ENCODE data around the gene PRCC.
A peak's percentile ranks its signal among the peaks of the same experiment; 100 is the strongest.

DNA sequence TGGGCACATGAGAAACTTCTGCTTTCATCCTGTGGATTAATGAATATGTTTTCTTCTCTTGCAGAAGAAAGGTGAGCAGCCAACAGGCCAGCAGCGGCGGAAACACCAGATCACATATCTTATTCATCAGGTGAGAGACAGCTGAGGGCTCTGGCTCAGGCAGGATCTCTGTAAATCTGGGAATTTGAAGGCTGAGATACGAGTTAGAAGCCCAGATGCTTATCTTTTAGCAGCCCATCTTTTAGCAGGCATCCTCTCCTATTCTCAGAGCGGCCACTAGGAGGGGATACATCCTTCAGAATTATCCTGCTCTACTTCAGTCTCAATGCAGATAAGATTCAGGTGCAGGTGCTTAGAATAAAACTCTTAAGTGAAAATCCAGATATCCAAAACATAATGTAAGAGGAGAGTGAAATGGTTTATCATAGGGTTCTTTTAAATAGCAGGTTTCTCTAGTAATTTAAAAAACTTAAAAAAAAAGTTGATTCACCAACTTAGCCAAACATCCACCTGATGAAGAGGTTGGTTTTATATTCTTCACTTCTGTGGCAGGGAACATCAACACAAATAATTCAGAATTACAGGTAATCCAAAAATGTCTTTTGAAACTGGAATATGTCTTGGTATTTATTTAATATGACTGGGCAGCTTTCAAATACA lies 30.0 kb downstream of the PRCC start:
- TF ChIP-seq EP300 (IDR thresholded peaks at IDR 0.05; ENCODE audit: low read depth in 2 of 2, low read length in 2 of 2) (no peak), EP300 (CRISPR knock-in tag; IDR thresholded peaks at IDR 0.05; ENCODE audit: borderline replicate concordance) (no peak), CEBPB (IDR thresholded peaks at IDR 0.05; ENCODE audit: borderline replicate concordance, low read depth, low read length) (no peak), SMC3 (IDR thresholded peaks at IDR 0.05; ENCODE audit: low read length) (peak; percentile 46), CC2D1A (CRISPR knock-in tag; IDR thresholded peaks at IDR 0.05) (no peak), CBFB (CRISPR knock-in tag; IDR thresholded peaks at IDR 0.05) (no peak), SNRNP70 (IDR thresholded peaks at IDR 0.05; ENCODE audit: low read depth, low read length) (no peak), JUND (CRISPR knock-in tag; IDR thresholded peaks at IDR 0.05) (no peak), HDAC6 (IDR thresholded peaks at IDR 0.05; ENCODE audit: low read depth, low read length) (no peak), PHF5A (CRISPR knock-in tag; IDR thresholded peaks at IDR 0.05; ENCODE audit: low read depth, unreplicated experiment) (no peak), ZBTB34 (CRISPR knock-in tag; IDR thresholded peaks at IDR 0.05) (no peak), CTCF (CRISPR knock-in tag; IDR thresholded peaks at IDR 0.05) (peak; percentile 68), ATF7 (IDR thresholded peaks at IDR 0.05) (no peak), ATF7 (CRISPR knock-in tag; IDR thresholded peaks at IDR 0.05) (no peak)
- TF ChIP-seq, protein P1, sequence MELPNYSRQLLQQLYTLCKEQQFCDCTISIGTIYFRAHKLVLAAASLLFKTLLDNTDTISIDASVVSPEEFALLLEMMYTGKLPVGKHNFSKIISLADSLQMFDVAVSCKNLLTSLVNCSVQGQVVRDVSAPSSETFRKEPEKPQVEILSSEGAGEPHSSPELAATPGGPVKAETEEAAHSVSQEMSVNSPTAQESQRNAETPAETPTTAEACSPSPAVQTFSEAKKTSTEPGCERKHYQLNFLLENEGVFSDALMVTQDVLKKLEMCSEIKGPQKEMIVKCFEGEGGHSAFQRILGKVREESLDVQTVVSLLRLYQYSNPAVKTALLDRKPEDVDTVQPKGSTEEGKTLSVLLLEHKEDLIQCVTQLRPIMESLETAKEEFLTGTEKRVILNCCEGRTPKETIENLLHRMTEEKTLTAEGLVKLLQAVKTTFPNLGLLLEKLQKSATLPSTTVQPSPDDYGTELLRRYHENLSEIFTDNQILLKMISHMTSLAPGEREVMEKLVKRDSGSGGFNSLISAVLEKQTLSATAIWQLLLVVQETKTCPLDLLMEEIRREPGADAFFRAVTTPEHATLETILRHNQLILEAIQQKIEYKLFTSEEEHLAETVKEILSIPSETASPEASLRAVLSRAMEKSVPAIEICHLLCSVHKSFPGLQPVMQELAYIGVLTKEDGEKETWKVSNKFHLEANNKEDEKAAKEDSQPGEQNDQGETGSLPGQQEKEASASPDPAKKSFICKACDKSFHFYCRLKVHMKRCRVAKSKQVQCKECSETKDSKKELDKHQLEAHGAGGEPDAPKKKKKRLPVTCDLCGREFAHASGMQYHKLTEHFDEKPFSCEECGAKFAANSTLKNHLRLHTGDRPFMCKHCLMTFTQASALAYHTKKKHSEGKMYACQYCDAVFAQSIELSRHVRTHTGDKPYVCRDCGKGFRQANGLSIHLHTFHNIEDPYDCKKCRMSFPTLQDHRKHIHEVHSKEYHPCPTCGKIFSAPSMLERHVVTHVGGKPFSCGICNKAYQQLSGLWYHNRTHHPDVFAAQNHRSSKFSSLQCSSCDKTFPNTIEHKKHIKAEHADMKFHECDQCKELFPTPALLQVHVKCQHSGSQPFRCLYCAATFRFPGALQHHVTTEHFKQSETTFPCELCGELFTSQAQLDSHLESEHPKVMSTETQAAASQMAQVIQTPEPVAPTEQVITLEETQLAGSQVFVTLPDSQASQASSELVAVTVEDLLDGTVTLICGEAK (IDR thresholded peaks at IDR 0.05), result no peak
- TF ChIP-seq, protein P1 (CRISPR knock-in tag; IDR thresholded peaks at IDR 0.05), result no peak
